Muscle layer of colon (tissue), 2 donors: ENCODE data around the gene PBLD.
"Not testable (repeated sequence)": the region's sequence is repeated elsewhere in the genome, so short reads cannot be mapped to it uniquely, and the experiment has no call there.

ENCODE experiments used
- H3K27ac ChIP-seq: one replicate; pipeline ENCODE4 v1.7.0; 2013; ENCODE audit warnings: low read depth, mild to moderate bottlenecking, low read length, moderate library complexity
- H3K27me3 ChIP-seq, 2 donors: one replicate each; pipeline ENCODE4 v1.7.0; 2013; ENCODE audit warnings: low read length in 2 of 2, mild to moderate bottlenecking in 2 of 2; ENCODE audit not compliant: insufficient read depth in 2 of 2, control insufficient read depth in 1 of 2
- H3K36me3 ChIP-seq: one replicate; pipeline ENCODE4 v1.7.0; 2013; ENCODE audit warnings: mild to moderate bottlenecking, low read length; ENCODE audit not compliant: insufficient read depth
- H3K4me1 ChIP-seq: one replicate; pipeline ENCODE4 v1.7.0; 2013; ENCODE audit warnings: mild to moderate bottlenecking, low read length; ENCODE audit not compliant: insufficient read depth
- H3K4me3 ChIP-seq, 2 donors: one replicate each; pipeline ENCODE4 v1.7.0; 2013; ENCODE audit warnings: low read length in 2 of 2, low read depth in 1 of 2, mild to moderate bottlenecking in 1 of 2, moderate library complexity in 1 of 2
- H3K9ac ChIP-seq: one replicate; pipeline ENCODE4 v1.7.0; 2013; ENCODE audit warnings: low read length
- H3K9me3 ChIP-seq: one replicate; pipeline ENCODE4 v1.7.0; 2013; ENCODE audit warnings: mild to moderate bottlenecking, low read length
- donor health status: abdominal sarcoma.
- donor health status: Adenocarcinoma of cecum.

PBLD gene

GRCh38 chr10:68327889-68328786 lies 4.6 kb downstream of the PBLD start:
- no peaks in the 10 kb centered on the region for H3K4me1 ChIP-seq
- no peaks in the 10 kb centered on the region for H3K36me3 ChIP-seq
- H3K9me3 ChIP-seq, result no peaks in the 10 kb centered on the region
- peak overlapping the region; percentile 21 for H3K27ac ChIP-seq
- H3K9ac ChIP-seq, result no peak overlapping the region
- no peaks in the 10 kb centered on the region for H3K27me3 ChIP-seq
- H3K4me3 ChIP-seq, result peak overlapping the region in 1 of 2 donors; percentile 20

GRCh38 chr10:68324396-68324795 lies 8.3 kb downstream of the PBLD start:
- not testable (repeated sequence) for H3K9ac ChIP-seq, H3K27me3 ChIP-seq, H3K9me3 ChIP-seq, H3K4me3 ChIP-seq, H3K36me3 ChIP-seq, H3K27ac ChIP-seq, H3K4me1 ChIP-seq

GRCh38 chr10:68318331-68319059 lies 14.2 kb downstream of the PBLD start:
- no peaks in the 10 kb centered on the region for H3K9me3 ChIP-seq
- H3K4me1 ChIP-seq, result no peaks in the 10 kb centered on the region
- no peak overlapping the region for H3K9ac ChIP-seq
- no peak overlapping the region for H3K27ac ChIP-seq
- H3K4me3 ChIP-seq, result no peak overlapping the region
- H3K27me3 ChIP-seq, result no peaks in the 10 kb centered on the region
- H3K36me3 ChIP-seq, result no peaks in the 10 kb centered on the region

GRCh38 chr10:68315582-68315981 lies 17.1 kb downstream of the PBLD start:
- Histone ChIP-seq H3K27ac (no peak overlapping the region), H3K36me3 (no peaks in the 10 kb centered on the region), H3K9ac (no peak overlapping the region), H3K4me3 (no peak overlapping the region), H3K4me1 (no peaks in the 10 kb centered on the region), H3K27me3 (no peaks in the 10 kb centered on the region), H3K9me3 (no peaks in the 10 kb centered on the region)

- not testable (repeated sequence) for H3K4me3 ChIP-seq, H3K36me3 ChIP-seq, H3K27me3 ChIP-seq, H3K4me1 ChIP-seq, H3K9me3 ChIP-seq, H3K9ac ChIP-seq, H3K27ac ChIP-seq
These were observed 17.8 kb downstream of the PBLD start for GRCh38 chr10:68314930-68315329.

GRCh38 chr10:68310531-68310930 lies 22.2 kb downstream of the PBLD start:
- Histone ChIP-seq H3K9me3 (no peaks in the 10 kb centered on the region), H3K36me3 (no peaks in the 10 kb centered on the region), H3K4me1 (no peaks in the 10 kb centered on the region), H3K9ac (no peak overlapping the region), H3K27ac (no peak overlapping the region), H3K27me3 (no peaks in the 10 kb centered on the region), H3K4me3 (no peak overlapping the region)

- no peak overlapping the region for H3K9ac ChIP-seq
- no peak overlapping the region for H3K27ac ChIP-seq
These were observed 26.9 kb downstream of the PBLD start for GRCh38 chr10:68305854-68306253.

GRCh38 chr10:68303849-68304412 lies 28.8 kb downstream of the PBLD start:
- no peaks in the 10 kb centered on the region for H3K27me3 ChIP-seq
- no peak overlapping the region for H3K4me3 ChIP-seq
- no peaks in the 10 kb centered on the region for H3K4me1 ChIP-seq
- no peaks in the 10 kb centered on the region for H3K9me3 ChIP-seq
- no peak overlapping the region for H3K27ac ChIP-seq
- no peak overlapping the region for H3K9ac ChIP-seq
- H3K36me3 ChIP-seq, result no peaks in the 10 kb centered on the region

More at GRCh38 chr10:68305854-68306253, 26.9 kb downstream of the PBLD start:
- Histone ChIP-seq H3K36me3 (no peaks in the 10 kb centered on the region), H3K9me3 (no peaks in the 10 kb centered on the region), H3K4me1 (no peaks in the 10 kb centered on the region), H3K4me3 (no peak overlapping the region), H3K27me3 (no peaks in the 10 kb centered on the region)

GRCh38 chr10:68302871-68303270 lies 29.9 kb downstream of the PBLD start:
- H3K27ac ChIP-seq, result no peak overlapping the region
- no peak overlapping the region for H3K9ac ChIP-seq
- H3K27me3 ChIP-seq, result no peaks in the 10 kb centered on the region
- no peak overlapping the region for H3K4me3 ChIP-seq
- no peaks in the 10 kb centered on the region for H3K9me3 ChIP-seq
- H3K36me3 ChIP-seq, result no peaks in the 10 kb centered on the region
- no peaks in the 10 kb centered on the region for H3K4me1 ChIP-seq

- peaks cover under 1% of the 10 kb centered on the region for H3K4me1 ChIP-seq
- H3K36me3 ChIP-seq, result no peaks in the 10 kb centered on the region
- no peak overlapping the region for H3K4me3 ChIP-seq
- no peaks in the 10 kb centered on the region for H3K9me3 ChIP-seq
- no peaks in the 10 kb centered on the region for H3K27me3 ChIP-seq
- no peak overlapping the region for H3K27ac ChIP-seq
- H3K9ac ChIP-seq, result no peak overlapping the region
These were observed 30.3 kb downstream of the PBLD start for GRCh38 chr10:68302503-68302823.

- H3K9me3 ChIP-seq, result no peaks in the 10 kb centered on the region
- no peak overlapping the region for H3K9ac ChIP-seq
- no peaks in the 10 kb centered on the region for H3K36me3 ChIP-seq
- H3K4me3 ChIP-seq, result no peak overlapping the region
- no peaks in the 10 kb centered on the region for H3K27me3 ChIP-seq
- H3K27ac ChIP-seq, result no peak overlapping the region
- peaks cover 6% of the 10 kb centered on the region for H3K4me1 ChIP-seq
These were observed 30.8 kb downstream of the PBLD start for GRCh38 chr10:68301790-68302502.
